CD4-positive, alpha-beta T cell treated with Interferon alpha-2 for 1 hour (primary cell): ENCODE measurements around the gene TPM4.
"Not testable (repeated sequence)": the region's sequence is repeated elsewhere in the genome, so short reads cannot be mapped to it uniquely, and the experiment has no call there.

Source experiments
- DNase-seq, 2 donors: peaks; one replicate each; pipeline ENCODE4 v3.0.0-alpha.2; 2020 to 2022

The TPM4 gene

GRCh38 chr19:16076154-16076957 is at the start of gene TPM4:
TPM4 (plus strand) TSS chr19:16076495; CDS start chr19:16076566, 71 bp downstream.
- peak; percentile 91 to 92 for DNase-seq

GRCh38 chr19:16026756-16027155 is 49.5 kb upstream of the TPM4 start:
- DNase-seq = no peak

GRCh38 chr19:16027528-16027927 is 48.8 kb upstream of the TPM4 start:
- DNase-seq = no peak

GRCh38 chr19:16030155-16030554 is 46.1 kb upstream of the TPM4 start:
- not testable (repeated sequence) for DNase-seq

DNA sequence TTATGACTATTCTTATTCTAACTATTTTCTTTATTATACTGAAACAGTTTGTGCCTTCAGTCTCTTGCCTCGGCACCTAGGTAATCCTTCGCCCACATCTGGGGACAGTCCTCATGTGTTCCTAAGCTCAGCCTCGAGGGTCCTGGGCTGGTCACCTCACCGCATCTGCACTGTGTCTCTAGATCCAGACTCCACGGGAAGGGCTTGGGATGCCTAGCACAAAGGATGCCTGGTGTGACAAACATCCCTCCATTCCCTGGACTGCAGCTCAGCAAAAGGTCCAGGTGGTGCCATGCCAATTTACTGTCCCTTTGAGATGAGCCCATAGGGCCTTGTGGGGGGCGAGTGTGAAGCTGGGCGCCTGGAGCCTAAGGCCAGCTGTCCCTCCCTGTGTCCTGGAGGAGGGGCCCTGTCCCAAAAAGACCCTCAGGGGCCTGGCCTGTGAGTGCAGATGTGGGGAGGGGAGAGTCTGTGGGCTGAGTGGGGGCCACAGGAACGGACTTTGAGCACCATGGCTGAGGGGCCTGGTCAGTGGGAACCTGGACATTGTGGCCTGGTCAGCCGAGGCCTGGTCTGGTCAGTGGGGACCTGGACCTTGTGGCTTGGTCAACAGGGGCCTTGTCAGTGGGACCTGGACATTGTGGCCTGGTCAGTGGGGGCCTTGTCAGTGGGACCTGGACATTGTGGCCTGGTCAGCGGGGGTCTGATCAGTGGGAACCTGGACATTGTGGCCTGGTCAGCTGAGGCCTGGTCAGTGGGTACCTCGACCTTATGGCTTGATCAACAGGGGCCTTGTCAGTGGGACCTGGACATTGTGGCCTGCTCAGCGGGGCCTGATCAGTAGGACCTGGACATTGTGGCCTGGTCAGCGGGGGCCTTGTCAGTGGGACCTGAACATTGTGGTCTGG is 45.1 kb upstream of the TPM4 start:
- DNase-seq = no peak

DNA sequence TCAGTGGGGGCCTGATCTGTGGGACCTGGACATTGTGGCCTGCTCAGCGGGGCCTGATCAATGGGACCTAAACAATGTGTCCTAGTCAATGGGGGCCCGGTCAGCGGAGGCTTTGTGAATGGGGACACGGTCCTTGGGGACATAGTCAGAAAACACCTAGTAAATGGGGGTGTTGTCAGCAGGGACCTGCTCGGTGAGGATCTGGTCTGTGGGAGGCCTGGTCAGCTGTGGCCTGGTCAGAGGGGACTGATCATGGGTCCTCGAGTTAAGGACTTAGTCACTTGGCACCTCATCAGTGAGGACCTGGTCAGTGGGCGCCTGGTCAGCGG is 44.5 kb upstream of the TPM4 start:
- no peak for DNase-seq

DNA sequence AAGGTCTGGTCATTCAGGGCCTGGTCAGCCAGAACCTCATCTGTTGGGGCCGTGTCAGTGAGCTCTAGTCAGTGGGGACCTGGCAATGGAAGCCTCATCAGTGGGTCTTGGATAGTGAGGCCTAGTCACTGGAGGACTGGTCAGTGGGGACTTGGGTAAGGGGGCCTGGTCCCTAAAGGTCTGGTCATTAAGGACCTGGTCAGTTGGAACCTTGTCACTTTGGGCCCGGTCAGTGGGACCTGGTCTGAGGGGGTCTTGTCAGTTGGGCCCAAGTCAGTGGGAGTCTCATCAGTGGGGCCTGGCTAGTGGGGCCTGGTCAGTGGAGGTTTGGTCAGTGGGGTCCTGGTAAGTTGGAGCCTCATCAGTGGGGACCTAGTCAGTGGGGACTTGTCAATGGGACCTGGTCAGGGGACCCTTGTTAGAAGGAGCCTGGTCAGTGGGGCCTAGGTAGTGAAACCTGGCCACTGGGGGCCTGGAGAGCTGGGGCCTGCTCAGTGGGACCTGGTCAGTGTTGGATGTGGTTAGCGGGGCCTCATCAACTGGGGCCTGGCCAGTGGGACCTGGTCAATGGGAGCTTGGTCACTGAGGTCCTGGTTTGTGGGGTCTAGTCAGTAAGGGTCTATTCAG is 43.7 kb upstream of the TPM4 start:
- no peak for DNase-seq

DNA sequence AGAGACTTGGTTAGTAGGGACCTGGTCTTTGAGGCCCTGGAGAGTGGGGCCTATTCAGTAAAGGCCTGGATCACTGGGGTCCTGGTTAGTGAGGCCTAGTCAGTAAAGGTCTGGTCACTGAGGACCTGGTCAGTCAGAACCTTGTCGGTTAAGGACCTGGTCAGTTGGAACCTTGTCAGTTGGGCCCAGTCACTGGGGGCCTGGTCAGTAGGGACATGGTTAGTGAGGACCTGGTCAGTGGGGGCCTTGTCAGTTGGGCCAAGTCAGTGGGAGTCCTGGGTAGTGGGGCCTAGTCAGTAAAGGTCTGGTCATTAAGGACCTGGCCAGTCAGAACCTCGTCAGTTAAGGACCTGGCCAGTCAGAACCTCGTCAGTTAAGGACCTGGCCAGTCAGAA is 43.2 kb upstream of the TPM4 start:
- no peak for DNase-seq

- DNase-seq = no peak
Measured at GRCh38 chr19:16033721-16034120, 42.6 kb upstream of the TPM4 start.

DNA sequence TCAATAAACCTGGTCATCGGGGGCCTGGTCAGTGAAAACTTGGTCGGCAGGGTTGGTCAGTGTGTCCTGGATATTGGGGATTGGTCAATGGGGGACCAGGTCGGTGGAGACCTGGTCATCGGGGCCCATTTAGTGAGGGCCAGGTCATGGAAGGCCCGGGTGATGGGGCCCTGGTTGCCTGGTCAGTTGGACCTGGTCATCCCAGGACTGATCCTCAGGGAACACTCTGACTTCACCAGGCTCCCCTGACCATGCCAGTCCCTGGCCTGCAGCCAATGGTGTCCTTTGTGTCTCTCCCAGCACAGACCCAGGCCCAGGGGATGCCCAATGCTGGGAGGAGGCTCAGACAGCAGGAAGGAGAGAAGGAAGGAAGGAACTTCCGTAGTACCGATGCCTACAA is 42.1 kb upstream of the TPM4 start:
- DNase-seq = no peak

- DNase-seq = no peak
Measured at GRCh38 chr19:16034958-16035560, 41.2 kb upstream of the TPM4 start.

DNA sequence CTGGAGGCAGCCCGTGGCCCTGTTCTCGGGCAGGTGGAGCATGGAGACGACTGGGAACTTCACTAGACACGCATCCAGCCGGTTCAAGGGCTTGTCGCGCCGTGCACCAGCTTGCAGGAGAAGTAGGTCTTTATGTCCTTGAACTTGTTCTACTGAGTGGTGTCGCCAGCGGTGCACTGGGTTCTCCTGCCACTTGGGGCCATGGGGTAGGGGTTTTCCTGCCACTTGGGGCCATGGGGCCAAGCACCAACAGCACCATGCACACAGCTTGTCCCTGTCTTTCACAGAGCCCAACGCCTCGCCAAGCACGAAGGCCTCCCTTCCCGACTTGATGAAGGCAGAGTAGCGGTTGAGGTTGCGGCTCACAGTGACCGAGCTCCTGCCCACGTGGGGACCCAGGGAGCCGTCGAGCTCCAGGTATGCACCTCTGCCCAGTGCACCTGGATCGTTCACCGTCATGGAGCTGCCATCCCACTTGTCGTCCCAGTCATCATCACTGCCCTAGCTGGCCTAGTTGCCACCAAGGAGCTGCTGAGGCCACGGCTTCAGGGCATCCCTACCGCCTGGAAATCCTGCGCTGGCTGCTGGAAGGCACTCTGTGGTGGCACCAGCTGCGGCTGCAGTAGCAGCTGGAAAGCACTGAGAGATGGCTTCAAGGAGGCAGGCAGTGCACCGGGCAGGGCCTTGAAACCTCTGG is 40.5 kb upstream of the TPM4 start:
- no peak for DNase-seq

GRCh38 chr19:16036397-16036925 is 39.8 kb upstream of the TPM4 start:
- no peak for DNase-seq

DNA sequence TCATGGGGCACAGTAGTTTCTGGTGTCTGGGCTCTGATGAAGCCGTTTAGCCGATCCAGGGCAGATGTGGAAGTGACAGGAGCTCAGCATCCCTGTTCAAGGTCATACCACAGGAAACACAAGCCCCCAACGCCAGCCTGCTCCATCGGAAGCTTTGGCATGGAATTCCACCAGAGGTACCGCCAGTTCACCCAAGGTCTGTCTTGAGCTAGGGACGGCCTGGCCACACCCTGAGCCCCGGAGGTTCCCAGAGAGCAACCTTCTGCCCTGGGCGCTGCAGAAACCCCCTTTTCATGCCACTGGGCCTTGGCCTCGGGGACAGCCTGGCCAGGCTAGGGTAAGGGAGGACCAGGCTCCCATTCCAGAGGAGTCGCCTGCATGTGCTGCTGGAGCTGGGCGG is 39.4 kb upstream of the TPM4 start:
- no peak for DNase-seq

- DNase-seq = no peak
Measured at GRCh38 chr19:16037424-16038195, 38.7 kb upstream of the TPM4 start.

- DNase-seq = no peak
Measured at GRCh38 chr19:16038196-16038695, 38.0 kb upstream of the TPM4 start.

- no peak for DNase-seq
Measured at GRCh38 chr19:16039081-16039480, 37.2 kb upstream of the TPM4 start.

GRCh38 chr19:16039545-16039944 is 36.8 kb upstream of the TPM4 start:
- DNase-seq = no peak

- no peak for DNase-seq
Measured at GRCh38 chr19:16040642-16041041, 35.7 kb upstream of the TPM4 start.

DNA sequence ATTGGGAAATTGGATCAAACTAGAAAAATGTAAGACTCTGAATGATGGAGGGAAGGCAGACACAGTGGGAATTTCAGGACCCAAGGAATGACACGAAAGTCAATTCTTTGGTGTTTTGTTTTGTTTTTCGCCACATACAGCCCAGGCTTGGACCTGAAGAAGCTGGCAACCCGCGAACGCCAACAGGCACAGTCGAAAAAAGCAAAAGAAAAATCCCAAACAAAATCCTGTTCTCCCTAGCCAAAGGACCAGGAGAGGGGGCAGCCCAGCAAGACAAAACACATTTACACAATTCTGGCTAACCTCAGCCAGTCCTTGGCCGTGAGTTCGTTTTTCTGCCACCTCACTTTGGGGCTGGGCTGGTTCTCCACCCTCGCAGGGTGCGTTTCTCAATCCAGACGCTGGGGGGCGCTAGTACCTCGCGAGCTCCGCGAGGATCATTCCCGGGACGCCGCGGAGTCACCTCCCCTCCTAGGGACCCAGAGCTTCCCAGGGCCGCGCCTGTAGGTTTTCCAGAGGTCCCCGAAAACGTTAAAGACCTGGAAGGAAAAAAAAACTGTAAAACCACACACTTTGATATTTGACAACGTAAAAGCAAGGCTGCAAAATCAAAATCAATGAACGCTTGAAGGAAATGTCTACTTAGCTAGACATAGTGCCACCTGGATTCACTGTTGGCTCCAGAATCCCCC is 34.9 kb upstream of the TPM4 start:
- peak; percentile 65 to 78 for DNase-seq

- DNase-seq = no peak
Measured at GRCh38 chr19:16041991-16042386, 34.3 kb upstream of the TPM4 start.
